CD4-positive, alpha-beta T cell (primary cell): Measurements from ENCODE around the gene SAT2. TPM values are rescaled to one million over a fixed set of nuclear protein-coding genes. Genes with fewer than 3 reads are reported as not detected.

ENCODE experiments used
- ATAC-seq: fragments of 200-7000 bp; cut with Tn5 transposase; one replicate; pipeline ENCODE4 v1.10.0; 2022; ENCODE audit warnings: mild to moderate bottlenecking; ENCODE audit not compliant: poor library complexity
- CTCF ChIA-PET: fragments of 350-600 bp; sonication (Branson Sonifier 250); formaldehyde crosslinking; loops from one replicate; lab custom pipeline; 2021; ENCODE audit warnings: antibody characterized with exemption, inconsistent platforms; lab: Charles Lee
- POLR2A ChIA-PET: fragments of 350-600 bp; sonication (Branson Sonifier 250); formaldehyde crosslinking; loops from one replicate; lab custom pipeline; 2021; ENCODE audit warnings: antibody characterized with exemption, inconsistent platforms; lab: Charles Lee
- DNase-seq, 14 experiments: peaks; one replicate each; pipeline ENCODE4 v3.0.0-alpha.2; 2013 to 2020; ENCODE audit warnings: mixed read lengths in 2 of 14
- H3K27ac ChIP-seq, 2 donors: one replicate each; pipeline versions ENCODE4 v1.5.1 to v1.7.0; 2013; ENCODE audit warnings: low read length in 2 of 2, low read depth in 1 of 2, mild to moderate bottlenecking in 1 of 2
- H3K27me3 ChIP-seq, 2 experiments: 1 replicate in 1 of 2; 2 replicates in 1 of 2; pipeline versions ENCODE4 v1.6.1 to v1.7.0; 2013; ENCODE audit warnings: low read length in 2 of 2, control low read depth in 1 of 2, mild to moderate bottlenecking in 1 of 2, moderate library complexity in 1 of 2; ENCODE audit not compliant: insufficient read depth in 2 of 2, control insufficient read depth in 1 of 2
- H3K36me3 ChIP-seq: one replicate; pipeline ENCODE4 v1.6.1; 2013; ENCODE audit warnings: low read length, control low read depth; ENCODE audit not compliant: insufficient read depth
- H3K4me1 ChIP-seq: one replicate; pipeline ENCODE4 v1.6.1; 2013; ENCODE audit warnings: low read length, control low read depth; ENCODE audit not compliant: insufficient read depth
- H3K4me3 ChIP-seq: one replicate; pipeline ENCODE4 v1.5.1; 2013; ENCODE audit warnings: mild to moderate bottlenecking, low read length, moderate library complexity
- H3K9me3 ChIP-seq, 2 experiments: 1 replicate in 1 of 2; 2 replicates in 1 of 2; pipeline versions ENCODE4 v1.6.1 to v1.7.0; 2013; ENCODE audit warnings: low read length in 2 of 2, mild to moderate bottlenecking in 2 of 2, control low read depth in 1 of 2, moderate library complexity in 1 of 2; ENCODE audit not compliant: control insufficient read depth in 1 of 2, insufficient read depth in 1 of 2
- H3K27ac Mint-ChIP-seq: one replicate; pipeline ENCODE4 v1.8.0; 2020; ENCODE audit warnings: mixed read lengths
- H3K27me3 Mint-ChIP-seq: one replicate; pipeline ENCODE4 v1.8.0; 2021; ENCODE audit warnings: mixed read lengths
- H3K36me3 Mint-ChIP-seq: one replicate; pipeline ENCODE4 v1.8.0; 2021; ENCODE audit warnings: low read depth, mixed read lengths
- H3K4me1 Mint-ChIP-seq: one replicate; pipeline ENCODE4 v1.8.0; 2021; ENCODE audit warnings: low read depth, mixed read lengths
- H3K4me3 Mint-ChIP-seq: one replicate; pipeline ENCODE4 v1.8.0; 2020; ENCODE audit warnings: mild to moderate bottlenecking, mixed read lengths
- H3K9me3 Mint-ChIP-seq: one replicate; pipeline ENCODE4 v1.8.0; 2020; ENCODE audit warnings: mixed read lengths
- CTCF ChIP-seq: fragments of 200-600 bp; IDR thresholded peaks from one replicate; pipeline ENCODE4 v1.8.0; 2022; ENCODE audit warnings: antibody characterized with exemption, mild to moderate bottlenecking
- intact Hi-C, 2 experiments: fragments of 100-400 bp; cut with DNase I in 1 of 2; cut with micrococcal nuclease in 1 of 2; formaldehyde crosslinking; loops; one replicate each; pipeline versions ENCODE4 v1.15.1 to v1.9.0; 2023 to 2025; cut with DNase I, micrococcal nuclease
- total RNA-seq, 174 experiments: library from RNA in 2 of 174; stranded (reverse) in 2 of 174; gene quantifications; one replicate each; pipeline ENCODE4 v1.2.3 and lab custom pipeline; 2021 to 2026

The SAT2 gene
- total RNA-seq, 2 experiments from 2014 or later: 55.7 to 60.3 TPM

GRCh38 chr17:7593296-7593695 is 34.3 kb downstream of the SAT2 start:
- H3K9me3 ChIP-seq: no peaks in the 10 kb centered on the region
- CTCF ChIA-PET: no interaction called here
- Mint-ChIP-seq H3K36me3 (peaks cover 68% of the 10 kb centered on the region), H3K27ac (no peak overlapping the region), H3K4me1 (no peaks in the 10 kb centered on the region), H3K9me3 (no peaks in the 10 kb centered on the region), H3K27me3 (no peaks in the 10 kb centered on the region), H3K4me3 (no peak overlapping the region)
- H3K4me1 ChIP-seq: peaks cover 14% of the 10 kb centered on the region
- no peak for ATAC-seq
- no peak overlapping the region for H3K27ac ChIP-seq
- intact Hi-C loops: loop anchor here (5.0 kb wide), 2 partner anchors 156 to 316 kb away; partner anchors contain the start of genes FGF11 (in 1 of the 2) and TMEM102 (in 1 of the 2)
- TF ChIP-seq CTCF: no peak
- H3K27me3 ChIP-seq: no peaks in the 10 kb centered on the region
- peaks cover 71% of the 10 kb centered on the region for H3K36me3 ChIP-seq
- POLR2A ChIA-PET: interaction anchor here (1.4 kb wide), 1 partner anchor 9 kb away, joined by 4 read pairs; the partner anchor contains the start of gene MPDU1
- DNase-seq: no peak
- no peak overlapping the region for H3K4me3 ChIP-seq

GRCh38 chr17:7592422-7593021 is 35.1 kb downstream of the SAT2 start:
- no peaks in the 10 kb centered on the region for H3K4me1 Mint-ChIP-seq
- Histone ChIP-seq H3K36me3 (peaks cover 78% of the 10 kb centered on the region), H3K27ac (no peak overlapping the region), H3K4me1 (peaks cover 14% of the 10 kb centered on the region), H3K4me3 (no peak overlapping the region), H3K9me3 (no peaks in the 10 kb centered on the region), H3K27me3 (no peaks in the 10 kb centered on the region)
- no peak for TF ChIP-seq CTCF
- ChIA-PET CTCF (interaction anchor here (1.3 kb wide), 1 partner anchor 22 kb away, joined by 4 read pairs; the partner anchor contains the start of gene FXR2), POLR2A (interaction anchor here (1.4 kb wide), 1 partner anchor 9 kb away, joined by 4 read pairs; the partner anchor contains the start of gene MPDU1)
- no peak overlapping the region for H3K27ac Mint-ChIP-seq
- H3K9me3 Mint-ChIP-seq: no peaks in the 10 kb centered on the region
- DNase-seq (no peak), ATAC-seq (no peak)
- H3K4me3 Mint-ChIP-seq: no peak overlapping the region
- peaks cover 71% of the 10 kb centered on the region for H3K36me3 Mint-ChIP-seq
- intact Hi-C loops: loop anchor here (5.0 kb wide), 2 partner anchors 155 to 315 kb away; partner anchors contain the start of genes FGF11 (in 1 of the 2) and TMEM102 (in 1 of the 2)
- H3K27me3 Mint-ChIP-seq: no peaks in the 10 kb centered on the region

- no peak for ATAC-seq
- Histone ChIP-seq H3K27ac (no peak overlapping the region), H3K4me3 (no peak overlapping the region), H3K4me1 (peaks cover 14% of the 10 kb centered on the region), H3K9me3 (no peaks in the 10 kb centered on the region), H3K36me3 (peaks cover 78% of the 10 kb centered on the region), H3K27me3 (no peaks in the 10 kb centered on the region)
- peaks cover 68% of the 10 kb centered on the region for H3K36me3 Mint-ChIP-seq
- intact Hi-C loops: loop anchor here (2.0 to 5.0 kb wide), 4 partner anchors 19 to 547 kb away; partner anchors contain the start of genes FGF11 (in 1 of the 2), SLC16A11 (in 1 of the 2) and TMEM102 (in 1 of the 2)
- POLR2A ChIA-PET: no interaction called here
- H3K4me1 Mint-ChIP-seq: no peaks in the 10 kb centered on the region
- H3K27ac Mint-ChIP-seq: no peak overlapping the region
- CTCF ChIA-PET: interaction anchor here (1.3 kb wide), 1 partner anchor 23 kb away, joined by 4 read pairs; the partner anchor contains the start of gene FXR2
- DNase-seq: no peak
- no peak for TF ChIP-seq CTCF
- no peaks in the 10 kb centered on the region for H3K27me3 Mint-ChIP-seq
- no peak overlapping the region for H3K4me3 Mint-ChIP-seq
- H3K9me3 Mint-ChIP-seq: no peaks in the 10 kb centered on the region
Measured at GRCh38 chr17:7591596-7591995, 36.0 kb downstream of the SAT2 start.
